Nephron (organoid): ENCODE measurements around the gene SP3.
A peak's percentile ranks its signal among the peaks of the same experiment; 100 is the strongest.

Source experiments
- H3K27ac Mint-ChIP-seq, 3 experiments: 2 replicates each; pipeline ENCODE4 v1.8.0; 2020; ENCODE audit warnings: mixed read lengths in 3 of 3, mild to moderate bottlenecking in 2 of 3, moderate library complexity in 1 of 3
- H3K27me3 Mint-ChIP-seq: 2 replicates; pipeline ENCODE4 v1.8.0; 2021; ENCODE audit warnings: low read depth, mild to moderate bottlenecking, moderate library complexity, mixed read lengths
- H3K36me3 Mint-ChIP-seq: 2 replicates; pipeline ENCODE4 v1.8.0; 2020; ENCODE audit warnings: low read depth, mixed read lengths
- H3K4me1 Mint-ChIP-seq: 2 replicates; pipeline ENCODE4 v1.8.0; 2020; ENCODE audit warnings: mixed read lengths
- H3K4me3 Mint-ChIP-seq, 3 experiments: 2 replicates each; pipeline ENCODE4 v1.8.0; 2020; ENCODE audit warnings: mild to moderate bottlenecking in 3 of 3, mixed read lengths in 3 of 3, moderate library complexity in 2 of 3
- H3K9me3 Mint-ChIP-seq: 2 replicates; pipeline ENCODE4 v1.8.0; 2020; ENCODE audit warnings: mixed read lengths
- CTCF ChIP-seq, 3 experiments: fragments of 200-600 bp; sonication (generic); IDR thresholded peaks; one replicate each; pipeline ENCODE4 v1.5.0; 2021; ENCODE audit warnings: antibody characterized with exemption in 3 of 3; ENCODE audit not compliant: unreplicated experiment in 3 of 3

SP3 gene

GRCh38 chr2:174011796-174012195, 46.6 kb upstream of the SP3 start:
- TF ChIP-seq CTCF (IDR thresholded peaks at IDR 0.05; ENCODE audit: unreplicated experiment in 3 of 3): no peak
- no peaks in the 10 kb centered on the region for H3K9me3 Mint-ChIP-seq
- H3K4me1 Mint-ChIP-seq: peaks cover 40% of the 10 kb centered on the region
- no peaks in the 10 kb centered on the region for H3K27me3 Mint-ChIP-seq
- H3K4me3 Mint-ChIP-seq: peak overlapping the region in 2 of 3 experiments; percentile 42 to 47
- H3K27ac Mint-ChIP-seq: peak overlapping the region; percentile 59 to 79 (median 73)
- no peaks in the 10 kb centered on the region for H3K36me3 Mint-ChIP-seq

GRCh38 chr2:174011173-174011572, 46.0 kb upstream of the SP3 start:
- H3K4me3 Mint-ChIP-seq: no peak overlapping the region
- H3K36me3 Mint-ChIP-seq: no peaks in the 10 kb centered on the region
- TF ChIP-seq CTCF (IDR thresholded peaks at IDR 0.05; ENCODE audit: unreplicated experiment in 3 of 3): no peak

GRCh38 chr2:174009488-174010223, 44.5 kb upstream of the SP3 start:
- Mint-ChIP-seq H3K4me3 (no peak overlapping the region), H3K27me3 (no peaks in the 10 kb centered on the region), H3K36me3 (no peaks in the 10 kb centered on the region), H3K4me1 (peaks cover 49% of the 10 kb centered on the region), H3K9me3 (no peaks in the 10 kb centered on the region), H3K27ac (peak overlapping the region; percentile 3 to 32 (median 20))
- TF ChIP-seq CTCF (IDR thresholded peaks at IDR 0.05; ENCODE audit: unreplicated experiment in 3 of 3): no peak

More at GRCh38 chr2:174011173-174011572, 46.0 kb upstream of the SP3 start:
- peak overlapping the region; percentile 59 to 79 (median 73) for H3K27ac Mint-ChIP-seq
- no peaks in the 10 kb centered on the region for H3K27me3 Mint-ChIP-seq
- H3K9me3 Mint-ChIP-seq: no peaks in the 10 kb centered on the region
- peaks cover 40% of the 10 kb centered on the region for H3K4me1 Mint-ChIP-seq

- TF ChIP-seq CTCF (IDR thresholded peaks at IDR 0.05; ENCODE audit: unreplicated experiment in 3 of 3): no peak
- no peak overlapping the region for H3K27ac Mint-ChIP-seq
- H3K9me3 Mint-ChIP-seq: no peaks in the 10 kb centered on the region
- no peaks in the 10 kb centered on the region for H3K27me3 Mint-ChIP-seq
- H3K4me1 Mint-ChIP-seq: peaks cover 51% of the 10 kb centered on the region
- H3K36me3 Mint-ChIP-seq: no peaks in the 10 kb centered on the region
- no peak overlapping the region for H3K4me3 Mint-ChIP-seq
Measured at GRCh38 chr2:174008720-174009119, 43.5 kb upstream of the SP3 start.

GRCh38 chr2:174007010-174007409, 41.8 kb upstream of the SP3 start:
- peaks cover 52% of the 10 kb centered on the region for H3K4me1 Mint-ChIP-seq
- TF ChIP-seq CTCF (IDR thresholded peaks at IDR 0.05; ENCODE audit: unreplicated experiment in 3 of 3): no peak
- no peak overlapping the region for H3K4me3 Mint-ChIP-seq
- H3K9me3 Mint-ChIP-seq: no peaks in the 10 kb centered on the region
- peak overlapping the region in 2 of 3 experiments; percentile 6 to 11 for H3K27ac Mint-ChIP-seq
- no peaks in the 10 kb centered on the region for H3K36me3 Mint-ChIP-seq
- no peaks in the 10 kb centered on the region for H3K27me3 Mint-ChIP-seq
